EH (cell line): ENCODE measurements around the gene PRDM15.

Experiments used
- DNase-seq: peaks from one replicate; pipeline ENCODE4 v3.0.0-alpha.2; 2015; ENCODE audit warnings: low read depth

Gene PRDM15

GRCh38 chr21:41879190-41879998, at the start of gene PRDM15:
TSS of gene PRDM15 (minus strand) at chr21:41879344. CDS start at chr21:41860363, 18,981 bp downstream.
- peak; percentile 78 for DNase-seq

DNA sequence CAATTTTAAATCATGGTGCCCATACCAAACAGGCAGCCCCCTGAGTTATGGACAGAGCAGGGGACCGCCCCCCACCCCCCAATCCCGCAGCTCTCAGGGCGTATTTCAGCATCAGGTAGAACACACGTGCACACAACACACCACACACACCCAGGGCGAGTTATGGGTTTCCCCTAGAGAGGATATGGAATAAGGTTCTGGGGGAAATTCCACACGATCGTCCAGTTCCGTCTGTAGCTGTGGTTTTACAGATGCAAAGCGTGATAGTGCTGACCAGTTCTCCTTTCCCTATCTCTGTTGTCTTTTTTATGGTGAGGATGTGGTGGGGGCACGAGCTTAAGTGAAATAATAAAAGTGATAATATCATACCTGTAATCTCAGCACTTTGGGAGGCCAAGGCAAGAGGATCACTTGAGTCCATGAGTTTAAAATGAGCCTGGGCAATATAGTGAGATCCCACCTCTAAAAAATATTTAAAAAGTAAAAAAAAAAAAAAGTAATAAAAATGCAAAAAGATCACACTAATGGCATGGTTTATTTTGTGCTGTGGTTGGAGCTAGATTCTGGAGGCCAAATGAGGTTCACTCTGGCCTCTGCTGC, 49.6 kb upstream of the PRDM15 start:
- no peak for DNase-seq

GRCh38 chr21:41927727-41928409, 48.7 kb upstream of the PRDM15 start:
- DNase-seq: no peak

GRCh38 chr21:41926807-41927171, 47.6 kb upstream of the PRDM15 start:
- no peak for DNase-seq

DNA sequence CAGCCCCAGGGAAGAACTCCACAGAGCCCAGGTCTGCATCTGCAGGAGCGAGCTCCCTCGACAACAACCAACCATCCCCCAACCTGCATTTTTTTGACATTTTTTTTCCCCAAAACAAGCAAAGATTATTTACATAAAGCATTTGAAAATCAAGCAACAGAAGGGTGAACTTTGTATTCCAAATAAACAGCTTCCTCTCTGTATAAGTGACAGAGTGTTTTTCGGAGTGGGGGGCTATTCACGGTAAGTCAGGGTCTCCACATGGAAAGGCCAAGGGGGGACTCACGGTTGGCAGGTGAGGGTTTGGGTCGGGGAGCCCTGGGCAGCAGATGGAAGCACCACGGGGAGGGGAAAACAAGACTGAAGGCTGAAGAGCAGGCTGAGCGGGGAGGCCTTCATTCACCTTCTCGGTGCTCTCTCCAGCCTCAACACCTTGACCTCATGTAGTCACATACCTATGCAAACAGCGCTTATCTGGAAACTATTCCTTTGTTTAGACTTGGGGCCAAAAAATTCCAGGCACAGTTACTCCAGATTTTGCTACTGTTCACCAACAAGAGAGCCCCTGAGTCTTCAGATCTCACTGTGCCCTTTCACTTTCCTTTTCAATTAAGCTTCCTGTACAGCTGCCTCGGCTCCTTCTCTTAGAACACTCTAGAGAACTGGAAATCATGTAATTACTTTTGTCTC, 47.1 kb upstream of the PRDM15 start:
- peak; percentile 53 for DNase-seq

DNA sequence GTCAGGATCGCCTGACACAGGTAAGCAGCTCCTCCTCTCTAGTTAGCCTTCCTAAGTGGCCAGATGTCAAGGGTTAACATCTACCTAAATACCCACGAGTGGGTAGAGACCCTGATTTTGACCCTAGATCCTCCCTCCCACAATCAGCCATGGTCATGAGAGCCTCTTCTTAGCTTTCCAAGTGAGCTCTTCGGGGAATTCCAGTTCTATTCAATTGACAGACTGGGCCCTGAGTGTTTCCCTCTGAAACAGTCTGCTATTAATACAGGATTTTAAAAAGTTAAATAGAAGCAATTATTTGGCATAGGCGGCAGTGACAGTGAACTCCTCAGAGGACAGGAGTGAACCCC, 46.6 kb upstream of the PRDM15 start:
- DNase-seq: no peak

- peak; percentile 12 for DNase-seq
Observed at GRCh38 chr21:41924368-41924754, 45.2 kb upstream of the PRDM15 start.

- peak; percentile 3 for DNase-seq
Observed at GRCh38 chr21:41923631-41924367, 44.7 kb upstream of the PRDM15 start.

DNA sequence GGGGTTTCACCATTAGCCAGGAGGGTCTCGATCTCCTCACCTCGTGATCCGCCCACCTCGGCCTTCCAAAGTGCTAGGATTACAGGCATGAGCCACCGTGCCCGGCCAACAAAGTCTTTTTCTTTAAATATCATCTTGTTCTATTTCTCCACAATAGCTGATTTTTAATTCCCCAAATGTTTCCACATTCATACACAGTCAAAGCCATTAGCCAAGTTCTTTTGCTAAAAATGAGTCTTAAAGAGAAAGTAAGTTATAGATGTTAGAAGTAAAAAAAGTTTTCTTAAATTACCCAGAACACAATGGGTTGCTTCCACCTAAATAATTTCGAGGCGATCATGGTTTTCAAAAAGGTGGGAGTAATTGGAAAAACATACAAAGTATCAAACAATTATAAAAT, 44.0 kb upstream of the PRDM15 start:
- no peak for DNase-seq

DNA sequence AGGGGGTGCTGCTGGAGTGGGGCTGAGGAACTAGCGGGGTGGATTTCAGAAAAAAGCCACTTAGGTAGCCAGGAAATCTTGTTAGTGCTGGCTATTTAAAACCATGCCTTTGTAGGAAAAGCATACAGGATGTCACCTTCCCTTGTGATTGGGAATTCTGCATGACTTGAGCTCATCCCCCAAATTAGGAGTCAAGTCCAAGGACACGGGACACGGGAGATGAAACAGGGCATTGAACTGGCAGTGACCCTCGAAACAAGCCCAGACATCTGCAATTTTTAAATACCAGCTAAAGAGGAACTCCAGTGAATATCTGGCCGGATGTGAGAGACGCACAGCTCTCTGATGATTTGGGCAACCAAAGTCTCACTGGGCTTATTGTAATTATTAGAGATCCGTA, 41.9 kb upstream of the PRDM15 start:
- no peak for DNase-seq

DNA sequence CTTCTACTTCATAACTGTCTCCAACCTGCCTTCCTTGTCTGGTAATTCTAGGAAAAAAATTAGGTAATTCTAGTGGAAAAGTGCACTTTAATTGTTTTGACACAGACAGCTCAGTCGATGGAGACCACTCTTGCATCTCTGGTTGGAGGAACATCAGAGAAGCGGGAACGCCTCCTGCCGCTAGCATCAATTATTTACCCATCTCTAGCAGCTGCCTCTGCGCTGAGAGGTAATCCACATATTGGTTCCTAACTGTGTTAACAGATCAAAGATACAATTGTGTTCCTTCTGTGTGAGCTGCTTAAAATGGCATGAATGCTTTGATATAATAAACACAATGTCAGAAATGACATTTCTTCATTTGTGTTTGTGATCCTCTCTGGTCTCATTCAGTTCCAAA, 41.3 kb upstream of the PRDM15 start:
- no peak for DNase-seq

DNA sequence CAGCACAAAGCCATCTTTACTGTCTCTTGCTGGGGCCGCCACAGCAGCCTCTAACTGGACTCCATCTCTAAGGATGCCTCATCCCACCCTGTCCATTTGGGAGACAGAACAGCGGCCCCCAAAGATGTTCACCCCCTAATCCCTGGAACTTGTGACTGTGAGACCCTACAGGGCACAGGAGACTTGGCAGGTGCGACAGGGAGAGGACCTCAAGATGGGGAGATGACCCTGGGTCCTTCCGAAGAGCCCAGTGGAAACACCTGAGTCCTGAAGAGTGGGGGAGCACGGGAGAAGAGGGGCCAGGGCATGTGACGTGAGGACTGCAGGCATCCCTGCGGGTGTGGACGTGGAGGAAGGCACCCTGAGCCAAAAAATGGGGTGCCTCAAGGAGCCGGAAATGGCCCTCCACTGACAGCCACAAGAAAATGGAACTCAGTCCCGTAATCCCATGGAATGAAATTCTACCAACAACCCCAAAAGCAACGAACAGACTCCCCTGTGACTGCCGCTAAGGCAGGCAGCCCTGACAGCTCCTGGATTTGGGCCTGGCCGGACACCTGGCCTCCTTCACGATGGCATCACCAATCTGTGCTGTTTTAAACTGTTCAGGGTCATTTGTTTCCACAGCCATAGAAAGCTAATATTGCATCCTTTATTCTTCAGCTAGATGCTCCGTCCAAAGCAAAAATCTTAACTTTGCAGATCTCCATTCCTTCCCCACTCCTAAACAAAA, 40.7 kb upstream of the PRDM15 start:
- DNase-seq: no peak

- no peak for DNase-seq
Observed at GRCh38 chr21:41918561-41919358, 39.6 kb upstream of the PRDM15 start.

GRCh38 chr21:41917531-41917930, 38.4 kb upstream of the PRDM15 start:
- DNase-seq: no peak

GRCh38 chr21:41916888-41917433, 37.8 kb upstream of the PRDM15 start:
- DNase-seq: no peak

DNA sequence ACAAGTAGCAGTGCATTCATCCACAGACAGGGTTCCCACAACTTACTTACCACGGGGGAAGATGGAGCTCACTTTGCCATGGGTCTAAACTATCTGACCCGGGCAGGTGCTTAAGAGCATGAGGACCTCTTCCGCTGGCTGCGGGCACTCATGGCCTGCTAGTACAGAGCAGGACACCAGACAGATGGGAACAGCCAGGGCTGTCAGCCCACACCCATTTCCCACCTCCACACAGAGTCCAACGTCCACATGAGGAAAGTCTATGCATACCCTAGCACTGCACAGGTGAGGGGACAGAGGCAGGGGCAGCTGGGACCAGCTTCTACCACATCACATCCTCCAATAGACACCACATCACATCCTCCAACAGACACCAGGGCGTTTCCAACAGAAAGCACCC, 35.8 kb upstream of the PRDM15 start:
- DNase-seq: no peak

GRCh38 chr21:41914358-41914757, 35.2 kb upstream of the PRDM15 start:
- no peak for DNase-seq

GRCh38 chr21:41913230-41913629, 34.1 kb upstream of the PRDM15 start:
- DNase-seq: no peak

GRCh38 chr21:41908829-41909228, 29.7 kb upstream of the PRDM15 start:
- DNase-seq: no peak
